Stimulated activated CD4-positive, alpha-beta T cell treated with anti-CD3 and anti-CD28 coated beads, Interleukin-2, amount 100 ng/mL, for 4 hours (primary cell): Measurements from ENCODE around the gene TPRN.

Experiments
- DNase-seq: peaks from one replicate; pipeline ENCODE4 v3.0.0-alpha.2; 2020; ENCODE audit warnings: low read depth

TPRN gene

GRCh38 chr9:137143459-137143858 lies 57.1 kb downstream of the TPRN start:
- DNase-seq: no peak

GRCh38 chr9:137141976-137142936 lies 58.3 kb downstream of the TPRN start:
- DNase-seq: no peak
